NAMALWA (cell line): ENCODE data around the gene CLIP3.
A peak's percentile ranks its signal among the peaks of the same experiment; 100 is the strongest.
"Not testable (repeated sequence)": the region's sequence is repeated elsewhere in the genome, so short reads cannot be mapped to it uniquely, and the experiment has no call there.

Experiments
- DNase-seq: peaks from one replicate; pipeline ENCODE4 v3.0.0-alpha.2; 2015; ENCODE audit warnings: low spot score

Gene CLIP3

GRCh38 chr19:36008336-36008978 lies 24.2 kb downstream of the CLIP3 start, which contains the start of gene SYNE4:
Gene SYNE4, minus strand, starts transcription at chr19:36008813. Its CDS starts 132 bp downstream, at chr19:36008681.
- DNase-seq, result no peak

GRCh38 chr19:36006955-36007354 lies 25.7 kb downstream of the CLIP3 start:
- DNase-seq, result no peak

GRCh38 chr19:36003284-36003683 lies 29.4 kb downstream of the CLIP3 start:
- no peak for DNase-seq

DNA sequence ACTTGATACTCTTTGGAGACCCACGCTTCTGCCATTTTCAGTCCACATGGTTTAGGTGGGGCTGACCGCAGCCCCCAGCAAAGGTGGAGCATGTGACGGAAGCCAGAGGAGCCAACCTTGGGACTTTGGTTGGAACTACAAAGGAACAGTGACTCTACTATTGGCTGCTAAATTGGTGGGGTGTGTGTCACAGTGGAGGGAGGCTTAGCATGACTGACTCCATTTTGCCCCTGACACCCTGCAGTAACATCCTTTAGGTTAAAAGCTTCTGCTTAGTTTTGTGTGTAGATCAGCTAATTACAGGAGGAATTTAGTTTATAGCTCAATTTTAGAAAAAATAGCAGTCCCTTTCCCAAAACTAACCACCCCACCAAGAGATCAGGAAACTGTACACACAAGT lies 31.1 kb downstream of the CLIP3 start:
- DNase-seq, result no peak

GRCh38 chr19:35996777-35997176 lies 35.9 kb downstream of the CLIP3 start:
- DNase-seq, result no peak

DNA sequence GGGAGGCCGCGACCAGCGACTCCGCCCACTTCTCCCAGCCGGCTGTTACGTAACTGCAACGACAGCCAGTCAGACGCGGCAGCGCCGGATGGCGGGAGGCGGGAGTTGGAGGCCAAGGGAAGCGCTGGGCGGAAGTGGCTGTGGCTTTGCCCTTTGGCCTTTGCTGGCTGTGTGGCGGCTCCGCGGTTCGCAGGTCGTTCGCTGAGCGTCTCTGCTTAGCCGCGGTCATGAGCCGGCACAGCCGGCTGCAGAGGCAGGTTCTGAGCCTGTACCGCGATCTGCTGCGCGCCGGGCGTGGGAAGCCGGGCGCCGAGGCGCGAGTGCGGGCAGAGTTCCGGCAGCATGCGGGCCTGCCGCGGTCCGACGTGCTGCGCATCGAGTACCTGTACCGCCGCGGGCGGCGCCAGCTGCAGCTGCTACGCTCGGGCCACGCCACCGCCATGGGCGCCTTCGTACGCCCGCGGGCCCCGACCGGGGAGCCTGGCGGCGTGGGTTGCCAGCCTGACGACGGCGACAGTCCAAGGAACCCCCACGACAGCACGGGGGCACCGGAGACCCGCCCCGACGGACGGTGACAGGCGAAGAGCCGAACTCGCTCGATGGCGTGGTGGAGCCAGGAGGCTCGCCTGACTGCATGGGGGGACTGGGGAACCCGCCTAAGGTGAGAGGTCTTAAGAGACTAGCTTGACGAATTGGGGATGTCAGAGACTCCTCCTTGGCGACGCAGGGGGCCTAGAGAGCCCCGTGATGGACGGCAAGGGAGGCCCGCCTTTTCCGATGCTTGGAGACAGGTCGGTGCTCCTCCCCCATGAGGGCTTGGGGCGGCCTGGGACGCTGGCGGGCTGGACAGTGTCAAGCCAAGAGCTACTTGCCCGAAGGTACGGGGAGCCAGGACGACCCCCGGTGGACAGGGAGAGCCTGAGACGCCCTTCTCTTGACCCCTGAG lies 37.4 kb downstream of the CLIP3 start, which contains the start of gene SDHAF1:
Gene SDHAF1, plus strand, starts transcription at position 141 of the 946 bp plus-strand sequence. Its CDS starts 87 bp downstream, at position 228.
- DNase-seq, result peak; percentile 95

GRCh38 chr19:35993923-35994598 lies 38.6 kb downstream of the CLIP3 start:
- no peak for DNase-seq

- DNase-seq, result no peak
Observed at GRCh38 chr19:35992907-35993765, 39.5 kb downstream of the CLIP3 start.

DNA sequence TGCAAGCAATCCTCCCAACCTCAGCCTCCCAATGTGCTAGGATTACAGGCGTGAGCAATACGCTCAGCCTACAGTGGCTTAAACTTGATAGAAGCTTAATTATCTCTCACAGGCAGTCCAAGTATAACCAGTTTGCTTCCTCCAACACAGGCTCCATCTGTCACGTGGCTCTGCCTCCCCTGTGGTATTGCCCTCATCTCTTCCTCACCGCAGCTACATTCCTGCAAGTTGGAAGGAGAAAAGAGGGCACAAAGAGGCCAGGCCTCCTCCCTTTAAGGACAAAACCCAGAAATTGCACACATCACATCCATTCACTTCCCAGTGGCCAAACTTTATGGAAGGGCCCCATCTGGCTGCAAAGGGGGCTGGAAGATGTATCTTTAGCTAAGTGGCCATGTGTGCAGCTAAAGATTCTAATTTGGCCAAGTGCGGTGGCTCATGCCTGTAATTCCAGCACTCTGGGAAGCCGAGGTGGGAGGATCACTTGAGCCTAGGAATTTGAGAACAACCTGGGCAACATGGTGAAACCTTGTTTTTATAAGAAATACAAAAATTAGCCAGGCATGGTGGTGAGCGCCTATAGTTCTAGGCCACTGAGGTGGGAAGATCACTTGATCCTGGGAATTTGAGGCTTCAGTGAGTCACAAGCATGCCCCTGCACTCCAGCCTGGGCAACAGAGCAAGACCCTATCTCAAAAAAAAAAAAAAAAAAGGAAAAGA lies 40.8 kb downstream of the CLIP3 start:
- DNase-seq, result no peak

GRCh38 chr19:35990771-35991730 lies 41.6 kb downstream of the CLIP3 start:
- no peak for DNase-seq

DNA sequence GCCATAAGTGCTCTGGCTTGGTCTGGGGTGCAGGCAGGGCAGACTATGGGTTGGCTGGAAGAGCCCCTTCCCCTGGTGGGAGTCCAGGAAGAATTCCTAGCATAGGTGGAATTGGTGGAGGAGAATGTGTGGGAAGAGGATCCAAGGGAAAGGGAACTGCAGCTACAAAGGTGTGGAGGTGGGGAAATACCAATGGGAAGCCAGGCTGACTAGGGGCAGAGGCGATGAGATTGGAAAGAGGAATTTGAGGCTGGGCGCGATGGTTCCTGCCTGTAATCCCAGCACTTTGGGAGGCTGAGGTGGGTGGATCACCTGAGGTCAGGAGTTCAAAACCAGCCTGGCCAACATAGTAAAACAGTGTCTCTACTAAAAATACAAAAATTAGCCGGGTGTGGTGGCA lies 42.5 kb downstream of the CLIP3 start:
- DNase-seq, result no peak

DNA sequence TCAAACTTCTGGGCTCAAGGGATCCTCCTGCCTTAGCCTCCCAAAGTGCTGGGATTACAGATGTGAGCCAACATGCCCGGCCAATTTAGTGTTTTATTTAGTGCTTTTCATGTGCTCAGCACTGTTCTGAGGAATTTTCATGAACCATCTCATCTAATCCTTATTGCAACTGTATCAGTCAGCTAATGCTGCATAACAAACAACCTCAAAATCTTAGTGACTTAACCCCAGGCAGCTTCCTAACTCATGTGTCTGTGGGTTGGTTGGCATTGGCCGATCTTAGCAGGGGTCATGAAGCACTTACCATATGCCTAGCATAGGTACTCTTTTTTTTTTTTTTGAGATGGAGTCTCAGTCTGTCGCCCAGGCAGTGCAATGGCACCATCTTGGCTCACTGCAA lies 43.8 kb downstream of the CLIP3 start:
- DNase-seq, result no peak

DNA sequence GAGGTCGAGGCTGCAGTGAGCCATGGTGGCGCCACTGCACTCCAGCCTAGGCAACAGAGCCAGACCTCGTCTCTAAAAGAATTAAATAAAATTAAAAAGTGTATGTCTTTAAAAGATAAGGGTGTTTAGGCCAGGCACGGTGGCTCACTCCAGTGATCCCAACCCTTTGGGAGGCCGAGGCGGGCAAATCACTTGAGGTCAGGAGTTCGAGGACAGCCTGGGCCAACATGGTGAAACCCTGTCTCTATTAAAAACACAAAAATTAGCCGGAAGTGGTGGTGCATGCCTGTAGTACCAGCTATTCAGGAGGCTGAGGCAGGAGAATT lies 45.1 kb downstream of the CLIP3 start:
- DNase-seq, result no peak

DNA sequence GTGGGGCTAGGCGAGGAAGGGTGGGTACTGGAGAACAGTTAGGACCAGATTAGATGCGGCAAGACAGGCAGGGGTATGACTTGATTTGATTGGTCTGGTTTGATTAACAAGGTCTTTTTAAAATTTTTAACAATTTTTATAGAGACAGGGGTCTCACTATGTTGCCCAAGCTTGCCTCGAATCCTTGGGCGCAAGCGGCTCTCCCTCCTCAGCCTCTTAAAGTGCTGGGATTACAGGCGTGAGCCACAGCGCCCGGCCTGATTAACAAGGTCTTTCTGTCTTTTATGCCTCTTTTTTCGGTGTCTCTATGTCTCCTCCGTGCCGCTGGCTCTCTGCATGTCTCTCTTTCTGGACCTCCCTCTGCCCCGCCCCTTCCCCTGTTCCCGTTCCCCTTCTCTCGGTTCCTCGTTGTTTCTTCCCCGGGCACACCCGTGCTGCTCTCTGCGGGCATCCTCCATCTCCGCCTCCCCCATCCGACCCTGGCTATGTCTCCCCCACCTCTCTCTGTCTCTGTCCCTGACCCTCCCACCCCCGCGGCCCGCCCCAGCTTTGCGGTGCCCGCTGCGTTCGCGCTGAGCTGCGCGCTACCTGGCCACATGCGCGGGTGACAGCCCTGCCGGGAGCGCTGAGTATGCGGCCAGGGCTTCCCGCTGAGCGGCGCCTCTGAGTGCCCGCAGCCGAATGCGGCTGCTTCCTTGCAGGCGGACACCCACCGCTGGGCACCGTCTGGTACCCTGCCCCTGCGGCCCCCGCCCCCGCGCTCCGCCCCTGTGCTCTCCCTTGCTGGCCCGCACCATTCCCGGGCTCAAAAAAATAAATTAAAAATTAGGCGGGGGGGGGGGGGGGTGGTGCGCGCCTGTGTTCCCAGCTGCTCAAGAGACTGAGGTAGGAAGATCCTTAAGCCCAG lies 45.8 kb downstream of the CLIP3 start:
- DNase-seq, result peak; percentile 51

DNA sequence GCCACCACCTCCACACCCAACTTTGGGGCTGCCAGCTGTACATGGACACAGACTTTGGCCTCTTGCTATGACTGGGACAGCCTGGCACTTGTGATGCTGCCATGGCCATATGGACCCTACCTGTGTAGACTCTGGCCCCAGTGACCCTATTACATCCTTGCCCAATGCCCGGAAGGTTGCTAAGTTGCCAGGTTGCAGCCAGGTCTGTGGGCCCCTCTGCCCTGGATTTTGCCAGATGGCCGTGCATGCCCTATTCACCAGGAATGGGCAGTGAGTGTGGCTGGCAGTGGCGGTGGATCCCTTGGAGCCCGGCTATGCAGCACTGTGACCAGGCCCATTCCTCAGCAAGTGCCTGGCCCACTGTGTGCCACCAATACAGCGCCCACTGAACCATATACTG lies 46.6 kb downstream of the CLIP3 start:
- no peak for DNase-seq

- DNase-seq, result no peak
Observed at GRCh38 chr19:35983177-35983576, 49.5 kb downstream of the CLIP3 start.

DNA sequence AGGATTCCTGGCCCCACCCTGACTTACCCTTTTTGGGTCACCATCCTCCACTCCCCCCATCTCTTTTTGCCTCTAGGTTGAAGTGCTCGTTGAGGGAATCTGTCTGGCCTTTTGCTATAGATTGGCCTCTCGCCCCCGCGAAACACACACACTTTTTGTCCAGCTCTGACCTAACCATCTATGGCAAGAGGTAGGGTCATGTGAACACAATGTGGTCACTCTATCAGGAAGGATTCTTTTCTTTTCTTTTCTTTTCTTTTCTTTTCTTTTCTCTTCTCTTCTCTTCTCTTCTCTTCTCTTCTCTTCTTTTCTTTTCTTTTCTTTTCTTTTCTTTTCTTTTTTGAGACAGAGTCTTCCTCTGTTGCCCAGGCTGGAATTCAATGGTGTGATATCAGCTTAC lies 51.7 kb downstream of the CLIP3 start:
- DNase-seq, result not testable (repeated sequence)

- no peak for DNase-seq
Observed at GRCh38 chr19:35978832-35979365, 53.8 kb downstream of the CLIP3 start.

- no peak for DNase-seq
Observed at GRCh38 chr19:35978271-35978670, 54.4 kb downstream of the CLIP3 start.
